Spinal cord (tissue), 10 donors: ENCODE data around the gene C1orf105. TPM values are rescaled to one million over a fixed set of nuclear protein-coding genes. Genes with fewer than 3 reads are reported as not detected.

Experiments used
- DNase-seq, 6 donors: peaks; one replicate each; pipeline versions ENCODE4 v3.0.0 to v3.0.0-alpha.2; 2013 to 2015; ENCODE audit warnings: low spot score in 6 of 6, low read depth in 4 of 6
- H3K27ac ChIP-seq: one replicate; pipeline ENCODE4 v1.5.1; 2013; ENCODE audit warnings: low read depth, low read length, control low read depth
- H3K27me3 ChIP-seq: one replicate; pipeline ENCODE4 v1.6.1; 2013; ENCODE audit warnings: low read length; ENCODE audit not compliant: control insufficient read depth, insufficient read depth
- H3K36me3 ChIP-seq: one replicate; pipeline ENCODE4 v1.6.1; 2013; ENCODE audit warnings: low read length; ENCODE audit not compliant: control insufficient read depth, insufficient read depth
- H3K4me1 ChIP-seq: one replicate; pipeline ENCODE4 v1.6.1; 2013; ENCODE audit warnings: low read length; ENCODE audit not compliant: control insufficient read depth, insufficient read depth
- H3K4me3 ChIP-seq: one replicate; pipeline ENCODE4 v1.5.1; 2013; ENCODE audit warnings: low read depth, low read length, control low read depth
- H3K9me3 ChIP-seq: one replicate; pipeline ENCODE4 v1.6.1; 2013; ENCODE audit warnings: low read length; ENCODE audit not compliant: control insufficient read depth, insufficient read depth
- WGBS: methylation state at CpG from one replicate; pipeline ENCODE4 v1.1.5; 2013; ENCODE audit warnings: missing lambda C conversion rate; ENCODE audit not compliant: insufficient coverage; 5-methylcytosine and 5-hydroxymethylcytosine counted together
- polyA plus RNA-seq, 2 donors: library from polyadenylated mRNA; unstranded; fragments of 120-200 nt; gene quantifications; one replicate each; pipeline ENCODE4 v1.2.1, GENCODE V29; 2013; ENCODE audit not compliant: insufficient read length in 2 of 2
- total RNA-seq, 2 donors: library from RNA; depleted of rRNA in 1 of 2; stranded (reverse); fragments of 120-200 nt in 1 of 2; fragments of >200 nt in 1 of 2; gene quantifications; one replicate each; pipeline versions ENCODE4 v1.2.3 to v1.2.4, GENCODE V29; 2013 to 2014
- donor health status: healthy.

Gene C1orf105
- total and polyA plus RNA-seq, 4 donors = not detected

GRCh38 chr1:172465617-172466016, 45.1 kb downstream of the C1orf105 start:
- WGBS = no CpG with 5 or more reads among the region's 1 CpG

GRCh38 chr1:172466795-172467407, 46.4 kb downstream of the C1orf105 start:
- DNase-seq = no peak
- Histone ChIP-seq H3K36me3 (no peaks in the 10 kb centered on the region), H3K27me3 (no peaks in the 10 kb centered on the region), H3K4me3 (no peak overlapping the region), H3K9me3 (no peaks in the 10 kb centered on the region), H3K27ac (no peak overlapping the region), H3K4me1 (no peaks in the 10 kb centered on the region)
- WGBS = 100% methylated on average over 3 of the region's 3 CpGs

More at GRCh38 chr1:172465617-172466016, 45.1 kb downstream of the C1orf105 start:
- Histone ChIP-seq H3K27ac (no peak overlapping the region), H3K27me3 (no peaks in the 10 kb centered on the region), H3K36me3 (no peaks in the 10 kb centered on the region), H3K4me3 (no peak overlapping the region), H3K9me3 (no peaks in the 10 kb centered on the region), H3K4me1 (no peaks in the 10 kb centered on the region)
- DNase-seq = no peak

GRCh38 chr1:172467446-172467845, 47.0 kb downstream of the C1orf105 start:
- Histone ChIP-seq H3K27ac (no peak overlapping the region), H3K27me3 (no peaks in the 10 kb centered on the region), H3K36me3 (no peaks in the 10 kb centered on the region), H3K4me3 (no peak overlapping the region), H3K9me3 (no peaks in the 10 kb centered on the region), H3K4me1 (no peaks in the 10 kb centered on the region)
- no CpG with 5 or more reads among the region's 3 CpGs for WGBS
- DNase-seq = no peak

GRCh38 chr1:172468296-172468695, 47.8 kb downstream of the C1orf105 start:
- Histone ChIP-seq H3K9me3 (no peaks in the 10 kb centered on the region), H3K36me3 (no peaks in the 10 kb centered on the region), H3K4me1 (no peaks in the 10 kb centered on the region), H3K4me3 (no peak overlapping the region), H3K27ac (no peak overlapping the region), H3K27me3 (no peaks in the 10 kb centered on the region)
- no peak for DNase-seq
- 90% methylated on average over 5 of the region's 5 CpGs for WGBS

GRCh38 chr1:172469717-172470116, 49.2 kb downstream of the C1orf105 start:
- H3K9me3 ChIP-seq = no peaks in the 10 kb centered on the region
- no peak overlapping the region for H3K4me3 ChIP-seq
- H3K4me1 ChIP-seq = no peaks in the 10 kb centered on the region
- no peaks in the 10 kb centered on the region for H3K27me3 ChIP-seq
- 100% methylated on average over 2 of the region's 3 CpGs for WGBS
- H3K27ac ChIP-seq = no peak overlapping the region
- no peaks in the 10 kb centered on the region for H3K36me3 ChIP-seq
- DNase-seq = no peak

GRCh38 chr1:172470149-172470548, 49.7 kb downstream of the C1orf105 start:
- Histone ChIP-seq H3K4me3 (no peak overlapping the region), H3K4me1 (no peaks in the 10 kb centered on the region), H3K36me3 (no peaks in the 10 kb centered on the region), H3K9me3 (no peaks in the 10 kb centered on the region), H3K27ac (no peak overlapping the region), H3K27me3 (no peaks in the 10 kb centered on the region)
- no peak for DNase-seq
- WGBS = 100% methylated on average over 1 of the region's 2 CpGs

GRCh38 chr1:172471666-172472065, 51.2 kb downstream of the C1orf105 start:
- Histone ChIP-seq H3K4me3 (no peak overlapping the region), H3K27me3 (no peaks in the 10 kb centered on the region), H3K4me1 (no peaks in the 10 kb centered on the region), H3K9me3 (no peaks in the 10 kb centered on the region), H3K36me3 (no peaks in the 10 kb centered on the region), H3K27ac (no peak overlapping the region)
- no peak for DNase-seq
- WGBS = no CpG with 5 or more reads among the region's 1 CpG

GRCh38 chr1:172472495-172472894, 52.0 kb downstream of the C1orf105 start:
- Histone ChIP-seq H3K27me3 (no peaks in the 10 kb centered on the region), H3K4me3 (no peak overlapping the region), H3K27ac (no peak overlapping the region), H3K9me3 (no peaks in the 10 kb centered on the region), H3K36me3 (no peaks in the 10 kb centered on the region), H3K4me1 (no peaks in the 10 kb centered on the region)
- no peak for DNase-seq
- 57% methylated on average over 1 of the region's 1 CpG for WGBS

- H3K4me1 ChIP-seq = no peaks in the 10 kb centered on the region
- no peaks in the 10 kb centered on the region for H3K27me3 ChIP-seq
- H3K36me3 ChIP-seq = no peaks in the 10 kb centered on the region
- no peak overlapping the region for H3K27ac ChIP-seq
- H3K4me3 ChIP-seq = no peak overlapping the region
- DNase-seq = no peak
- H3K9me3 ChIP-seq = no peaks in the 10 kb centered on the region
- 93% methylated on average over 2 of the region's 3 CpGs for WGBS
Measured at GRCh38 chr1:172473302-172473701, 52.8 kb downstream of the C1orf105 start.

GRCh38 chr1:172473842-172474241, 53.4 kb downstream of the C1orf105 start:
- DNase-seq = no peak
- Histone ChIP-seq H3K9me3 (no peaks in the 10 kb centered on the region), H3K27ac (no peak overlapping the region), H3K36me3 (no peaks in the 10 kb centered on the region), H3K4me1 (no peaks in the 10 kb centered on the region), H3K27me3 (no peaks in the 10 kb centered on the region), H3K4me3 (no peak overlapping the region)
